Breast epithelium (tissue), 3 donors: ENCODE results near the gene GRWD1.

Source experiments
- CTCF ChIP-seq, 3 donors: fragments of 450-650 bp; IDR thresholded peaks; one replicate each; pipeline ENCODE4 v1.5.1; 2016 to 2017; ENCODE audit warnings: antibody characterized with exemption in 3 of 3, mild to moderate bottlenecking in 3 of 3, moderate library complexity in 3 of 3
- POLR2A ChIP-seq: fragments of 450-650 bp; IDR thresholded peaks from one replicate; pipeline ENCODE4 v1.6.1; 2016; ENCODE audit warnings: antibody characterized with exemption, mild to moderate bottlenecking, moderate library complexity
- POLR2AphosphoS5 ChIP-seq, 3 donors: sonication (generic); formaldehyde crosslinking; IDR thresholded peaks; one replicate each; pipeline ENCODE4 v1.6.1; 2017; ENCODE audit warnings: antibody characterized with exemption in 3 of 3

- TF ChIP-seq CTCF (IDR thresholded peaks at IDR 0.05) (no peak), POLR2AphosphoS5 (IDR thresholded peaks at IDR 0.05) (no peak), POLR2A (no peak)
Measured at GRCh38 chr19:48468772-48469288, 23.0 kb downstream of the GRWD1 start.
